Kidney (tissue), 14 donors: ENCODE results near the gene RNASEH2B. TPM values are rescaled to one million over a fixed set of nuclear protein-coding genes. Genes with fewer than 3 reads are reported as not detected.
A peak's percentile ranks its signal among the peaks of the same experiment; 100 is the strongest.

ENCODE experiments used
- DNase-seq, 5 donors: peaks; one replicate each; pipeline ENCODE4 v3.0.0-alpha.2; 2013 to 2020
- FAIRE-seq: peaks from 2 replicates; lab custom pipeline; 2012; peaks lifted over from hg19 to GRCh38; lab: Jason Lieb, UNC
- H3K27ac ChIP-seq, 2 donors: one replicate each; pipeline ENCODE4 v1.7.0; 2013; ENCODE audit warnings: low read depth in 2 of 2, low read length in 2 of 2, inconsistent platforms in 1 of 2
- H3K27me3 ChIP-seq: one replicate; pipeline ENCODE4 v1.7.1; 2013; ENCODE audit warnings: low read length, inconsistent platforms; ENCODE audit not compliant: control insufficient read depth, insufficient read depth
- H3K36me3 ChIP-seq, 3 donors: one replicate each; pipeline versions ENCODE4 v1.7.0 to v1.7.1; 2013; ENCODE audit warnings: low read length in 3 of 3, control low read depth in 1 of 3, inconsistent platforms in 1 of 3; ENCODE audit not compliant: insufficient read depth in 3 of 3, control insufficient read depth in 2 of 3
- H3K4me1 ChIP-seq, 3 donors: one replicate each; pipeline versions ENCODE4 v1.7.0 to v1.7.1; 2013; ENCODE audit warnings: low read length in 3 of 3, inconsistent platforms in 1 of 3, low read depth in 1 of 3; ENCODE audit not compliant: control insufficient read depth in 2 of 3, insufficient read depth in 2 of 3
- H3K4me3 ChIP-seq, 3 donors: one replicate each; pipeline versions ENCODE4 v1.7.0 to v1.8.1; 2013; ENCODE audit warnings: low read length in 3 of 3, control low read depth in 1 of 3, inconsistent platforms in 1 of 3
- H3K9ac ChIP-seq, 3 donors: one replicate each; pipeline versions ENCODE4 v1.7.0 to v1.7.1; 2013; ENCODE audit warnings: low read length in 3 of 3, control low read depth in 1 of 3, inconsistent platforms in 1 of 3
- H3K9me3 ChIP-seq, 3 donors: one replicate each; pipeline versions ENCODE4 v1.7.0 to v1.7.1; 2013; ENCODE audit warnings: low read length in 3 of 3, control low read depth in 1 of 3, inconsistent platforms in 1 of 3; ENCODE audit not compliant: control insufficient read depth in 2 of 3, insufficient read depth in 1 of 3
- intact Hi-C: fragments of 100-400 bp; cut with DNase I; formaldehyde crosslinking; loops from one replicate; pipeline ENCODE4 v1.11.1; 2022
- polyA plus RNA-seq: library from polyadenylated mRNA; stranded (reverse); fragments of 350-450 nt; fragmentation: Illumina TruSeq; extraction: RNeasy Lipid Tissue Mini Kit (QIAGEN cat#74804); gene quantifications from one replicate; pipeline ENCODE4 v1.2.3, GENCODE V29; 2014; ENCODE audit warnings: low read depth, low replicate concordance; ENCODE audit not compliant: insufficient read depth
- total RNA-seq: library from RNA; stranded (reverse); fragmentation: NEBNext Ultra II Directional; extraction: Animal tissue kit (Norgen Biotek cat#: 25700); gene quantifications from one replicate; pipeline ENCODE4 v1.2.1, GENCODE V29; 2021
- TF ChIP-seq, protein P1 (sequence below): IDR thresholded peaks from 3 replicates; pipeline ENCODE4 v1.5.1; 2012; ENCODE audit warnings: mild to moderate bottlenecking, moderate library complexity, borderline replicate concordance; ENCODE audit not compliant: insufficient read depth; ENCODE audit errors: extremely low read depth
- donor health status: control.
- donor health status: control.
- donor health status: control.
- donor health status: control.
- donor health status: control.
- donor health status: DM: yes; HTN: yes; CAD: no.
- donor health status: Normal renal cell carcinoma (clear cell type).

RNASEH2B gene
- total and polyA plus RNA-seq, 2 donors from 2014 or later: 32.5 to 37.7 TPM

GRCh38 chr13:50921706-50922105 lies 12.1 kb downstream of the RNASEH2B start:
- DNase-seq (no peak), FAIRE-seq (no peak)
- no peak overlapping the region for H3K4me3 ChIP-seq
- H3K27ac ChIP-seq: no peak overlapping the region
- no peaks in the 10 kb centered on the region for H3K36me3 ChIP-seq
- H3K27me3 ChIP-seq: no peaks in the 10 kb centered on the region
- H3K9me3 ChIP-seq: peaks cover 0 to 32% (median 3%) of the 10 kb centered on the region in 3 donors
- intact Hi-C loops: no loop called here
- H3K9ac ChIP-seq: no peak overlapping the region
- TF ChIP-seq, protein P1, sequence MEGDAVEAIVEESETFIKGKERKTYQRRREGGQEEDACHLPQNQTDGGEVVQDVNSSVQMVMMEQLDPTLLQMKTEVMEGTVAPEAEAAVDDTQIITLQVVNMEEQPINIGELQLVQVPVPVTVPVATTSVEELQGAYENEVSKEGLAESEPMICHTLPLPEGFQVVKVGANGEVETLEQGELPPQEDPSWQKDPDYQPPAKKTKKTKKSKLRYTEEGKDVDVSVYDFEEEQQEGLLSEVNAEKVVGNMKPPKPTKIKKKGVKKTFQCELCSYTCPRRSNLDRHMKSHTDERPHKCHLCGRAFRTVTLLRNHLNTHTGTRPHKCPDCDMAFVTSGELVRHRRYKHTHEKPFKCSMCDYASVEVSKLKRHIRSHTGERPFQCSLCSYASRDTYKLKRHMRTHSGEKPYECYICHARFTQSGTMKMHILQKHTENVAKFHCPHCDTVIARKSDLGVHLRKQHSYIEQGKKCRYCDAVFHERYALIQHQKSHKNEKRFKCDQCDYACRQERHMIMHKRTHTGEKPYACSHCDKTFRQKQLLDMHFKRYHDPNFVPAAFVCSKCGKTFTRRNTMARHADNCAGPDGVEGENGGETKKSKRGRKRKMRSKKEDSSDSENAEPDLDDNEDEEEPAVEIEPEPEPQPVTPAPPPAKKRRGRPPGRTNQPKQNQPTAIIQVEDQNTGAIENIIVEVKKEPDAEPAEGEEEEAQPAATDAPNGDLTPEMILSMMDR: no peak
- H3K4me1 ChIP-seq: peaks cover 0 to 8% (median 4%) of the 10 kb centered on the region in 3 donors

- Histone ChIP-seq H3K9ac (no peak overlapping the region), H3K4me3 (no peak overlapping the region), H3K27ac (no peak overlapping the region), H3K4me1 (no peaks in the 10 kb centered on the region), H3K27me3 (no peaks in the 10 kb centered on the region), H3K36me3 (no peaks in the 10 kb centered on the region), H3K9me3 (peaks cover 0 to 32% (median 3%) of the 10 kb centered on the region in 3 donors)
- TF ChIP-seq, protein P1: no peak
- intact Hi-C loops: no loop called here
- DNase-seq (no peak), FAIRE-seq (no peak)
Measured at GRCh38 chr13:50923272-50923671, 13.7 kb downstream of the RNASEH2B start.

- H3K27ac ChIP-seq: no peak overlapping the region
- H3K36me3 ChIP-seq: no peaks in the 10 kb centered on the region
- intact Hi-C loops: no loop called here
- no peak for DNase-seq
- TF ChIP-seq, protein P1: no peak
- H3K9me3 ChIP-seq: peaks cover 0 to 32% (median 3%) of the 10 kb centered on the region in 3 donors
- no peak for FAIRE-seq
- no peak overlapping the region for H3K9ac ChIP-seq
- no peak overlapping the region for H3K4me3 ChIP-seq
- H3K4me1 ChIP-seq: no peaks in the 10 kb centered on the region
- no peaks in the 10 kb centered on the region for H3K27me3 ChIP-seq
Measured at GRCh38 chr13:50924025-50924424, 14.4 kb downstream of the RNASEH2B start.

- Histone ChIP-seq H3K36me3 (no peaks in the 10 kb centered on the region), H3K4me1 (no peaks in the 10 kb centered on the region), H3K27me3 (no peaks in the 10 kb centered on the region), H3K9me3 (peaks cover 0 to 21% (median 3%) of the 10 kb centered on the region in 3 donors), H3K27ac (no peak overlapping the region), H3K9ac (no peak overlapping the region), H3K4me3 (no peak overlapping the region)
- DNase-seq (no peak), FAIRE-seq (peak; percentile 17)
- intact Hi-C loops: no loop called here
- TF ChIP-seq, protein P1: no peak
Measured at GRCh38 chr13:50927701-50928100, 18.1 kb downstream of the RNASEH2B start.
